Measurements from ENCODE around the gene GPR171.

- TF ChIP-seq CTCF (tag by site-specific recombination; IDR thresholded peaks at IDR 0.05) (no peak), ZNF366 (tag by site-specific recombination; conservative IDR thresholded peaks at IDR 0.05) (no peak), ZNF292 (tag by site-specific recombination; IDR thresholded peaks at IDR 0.05; ENCODE audit: borderline replicate concordance, low read depth) (no peak)
Observed at GRCh38 chr3:151200586-151200985, 2.4 kb downstream of the GPR171 start.

All from HEK293 (cell line).